ENCODE measurements around the gene OLFML2B.

OLFML2B gene

GRCh38 chr1:162008799-162009198, 14.9 kb downstream of the OLFML2B start:
- no peak for DNase-seq

- no peak for DNase-seq
Measured at GRCh38 chr1:162007466-162007865, 16.2 kb downstream of the OLFML2B start.

- no peak for DNase-seq
Measured at GRCh38 chr1:162006081-162006480, 17.6 kb downstream of the OLFML2B start.

- no peak for DNase-seq
Measured at GRCh38 chr1:162004441-162004950, 19.2 kb downstream of the OLFML2B start.

GRCh38 chr1:162003830-162004215, 19.8 kb downstream of the OLFML2B start:
- peak in 14 of 51 donors; percentile 7 to 36 (median 18) for DNase-seq

- DNase-seq, result no peak
Measured at GRCh38 chr1:162003061-162003829, 20.4 kb downstream of the OLFML2B start.

GRCh38 chr1:162000053-162000420, 23.6 kb downstream of the OLFML2B start:
- DNase-seq, result no peak

- no peak for DNase-seq
Measured at GRCh38 chr1:161999301-162000052, 24.2 kb downstream of the OLFML2B start.

GRCh38 chr1:161998811-161999210, 24.9 kb downstream of the OLFML2B start:
- no peak for DNase-seq

- no peak for DNase-seq
Measured at GRCh38 chr1:161997152-161997551, 26.5 kb downstream of the OLFML2B start.

GRCh38 chr1:161994175-161994668, 29.4 kb downstream of the OLFML2B start:
- peak in 39 of 51 donors; percentile 5 to 86 (median 57) for DNase-seq

GRCh38 chr1:161993576-161993975, 30.1 kb downstream of the OLFML2B start:
- peak in 1 of 51 donors; percentile 37 for DNase-seq

GRCh38 chr1:161989786-161990185, 33.9 kb downstream of the OLFML2B start:
- peak in 1 of 51 donors; percentile 21 for DNase-seq

GRCh38 chr1:161989108-161989507, 34.6 kb downstream of the OLFML2B start:
- DNase-seq, result no peak

GRCh38 chr1:161988413-161988812, 35.3 kb downstream of the OLFML2B start:
- no peak for DNase-seq

- DNase-seq, result no peak
Measured at GRCh38 chr1:161987872-161988271, 35.8 kb downstream of the OLFML2B start.

GRCh38 chr1:161987303-161987702, 36.4 kb downstream of the OLFML2B start:
- DNase-seq, result no peak

- peak in 22 of 51 donors; percentile 8 to 57 (median 32) for DNase-seq
Measured at GRCh38 chr1:161986328-161986727, 37.3 kb downstream of the OLFML2B start.

- no peak for DNase-seq
Measured at GRCh38 chr1:161985301-161985822, 38.3 kb downstream of the OLFML2B start.

- DNase-seq, result no peak
Measured at GRCh38 chr1:161983725-161984124, 39.9 kb downstream of the OLFML2B start.

- no peak for DNase-seq
Measured at GRCh38 chr1:161982917-161983316, 40.8 kb downstream of the OLFML2B start.

GRCh38 chr1:161982507-161982895, 41.2 kb downstream of the OLFML2B start:
- DNase-seq, result no peak
